ENCODE data around the gene AVPI1. TPM values are rescaled to one million over a fixed set of nuclear protein-coding genes. Genes with fewer than 3 reads are reported as not detected.
A peak's percentile ranks its signal among the peaks of the same experiment; 100 is the strongest.

AVPI1 gene
- total and polyA plus RNA-seq, 2 of the 13 experiments (the other 11 are each of a cell fraction or from before 2014, with no cell fraction given), result 39.8 to 61.2 TPM

- TF ChIP-seq, protein P1, sequence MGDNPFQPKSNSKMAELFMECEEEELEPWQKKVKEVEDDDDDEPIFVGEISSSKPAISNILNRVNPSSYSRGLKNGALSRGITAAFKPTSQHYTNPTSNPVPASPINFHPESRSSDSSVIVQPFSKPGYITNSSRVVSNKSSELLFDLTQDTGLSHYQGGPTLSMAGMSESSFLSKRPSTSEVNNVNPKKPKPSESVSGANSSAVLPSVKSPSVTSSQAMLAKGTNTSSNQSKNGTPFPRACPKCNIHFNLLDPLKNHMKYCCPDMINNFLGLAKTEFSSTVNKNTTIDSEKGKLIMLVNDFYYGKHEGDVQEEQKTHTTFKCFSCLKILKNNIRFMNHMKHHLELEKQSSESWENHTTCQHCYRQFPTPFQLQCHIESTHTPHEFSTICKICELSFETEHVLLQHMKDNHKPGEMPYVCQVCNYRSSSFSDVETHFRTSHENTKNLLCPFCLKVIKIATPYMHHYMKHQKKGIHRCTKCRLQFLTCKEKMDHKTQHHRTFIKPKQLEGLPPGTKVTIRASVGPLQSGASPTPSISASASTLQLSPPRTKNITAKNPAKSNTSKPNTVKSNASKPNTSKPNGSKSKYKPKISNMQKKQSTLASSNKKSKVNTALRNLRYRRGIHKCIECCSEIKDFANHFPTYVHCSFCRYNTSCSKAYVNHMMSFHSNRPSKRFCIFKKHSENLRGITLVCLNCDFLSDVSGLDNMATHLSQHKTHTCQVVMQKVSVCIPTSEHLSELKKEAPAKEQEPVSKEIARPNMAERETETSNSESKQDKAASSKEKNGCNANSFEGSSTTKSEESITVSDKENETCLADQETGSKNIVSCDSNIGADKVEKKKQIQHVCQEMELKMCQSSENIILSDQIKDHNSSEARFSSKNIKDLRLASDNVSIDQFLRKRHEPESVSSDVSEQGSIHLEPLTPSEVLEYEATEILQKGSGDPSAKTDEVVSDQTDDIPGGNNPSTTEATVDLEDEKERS (CRISPR knock-in tag; IDR thresholded peaks at IDR 0.05), result 0 out of 2 replicates have a peak, but pooled peaks have one; percentile 38
- TF ChIP-seq, protein P2, sequence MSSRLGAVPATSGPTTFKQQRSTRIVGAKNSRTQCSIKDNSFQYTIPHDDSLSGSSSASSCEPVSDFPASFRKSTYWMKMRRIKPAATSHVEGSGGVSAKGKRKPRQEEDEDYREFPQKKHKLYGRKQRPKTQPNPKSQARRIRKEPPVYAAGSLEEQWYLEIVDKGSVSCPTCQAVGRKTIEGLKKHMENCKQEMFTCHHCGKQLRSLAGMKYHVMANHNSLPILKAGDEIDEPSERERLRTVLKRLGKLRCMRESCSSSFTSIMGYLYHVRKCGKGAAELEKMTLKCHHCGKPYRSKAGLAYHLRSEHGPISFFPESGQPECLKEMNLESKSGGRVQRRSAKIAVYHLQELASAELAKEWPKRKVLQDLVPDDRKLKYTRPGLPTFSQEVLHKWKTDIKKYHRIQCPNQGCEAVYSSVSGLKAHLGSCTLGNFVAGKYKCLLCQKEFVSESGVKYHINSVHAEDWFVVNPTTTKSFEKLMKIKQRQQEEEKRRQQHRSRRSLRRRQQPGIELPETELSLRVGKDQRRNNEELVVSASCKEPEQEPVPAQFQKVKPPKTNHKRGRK (CRISPR knock-in tag; IDR thresholded peaks at IDR 0.05), result no peak
- TF ChIP-seq HMG20B (CRISPR knock-in tag; conservative IDR thresholded peaks at IDR 0.05) (no peak; the same call in 1 of the 2 replicates), HOXA5 (CRISPR knock-in tag; IDR thresholded peaks at IDR 0.05) (peak; percentile 79), ZFY (CRISPR knock-in tag; IDR thresholded peaks at IDR 0.05) (peak; percentile 90), TFE3 (CRISPR knock-in tag; IDR thresholded peaks at IDR 0.05) (peak; percentile 94), RBM39 (IDR thresholded peaks at IDR 0.05; ENCODE audit: low read depth, low read length, poor library complexity, severe bottlenecking) (peak; percentile 52), ZNF121 (CRISPR knock-in tag; IDR thresholded peaks at IDR 0.05) (peak; percentile 75), NFYB (CRISPR knock-in tag; IDR thresholded peaks at IDR 0.05) (peak; percentile 75), SIN3A (IDR thresholded peaks at IDR 0.05; ENCODE audit: borderline replicate concordance, low read depth, low read length) (peak; percentile 64; the same call in 1 of the 2 replicates), ZNF558 (CRISPR knock-in tag; IDR thresholded peaks at IDR 0.05; ENCODE audit: borderline replicate concordance) (no peak; the same call in 1 of the 2 replicates), PRMT3 (CRISPR knock-in tag; IDR thresholded peaks at IDR 0.05; ENCODE audit: borderline replicate concordance, low read depth) (peak; percentile 69; the same call in 1 of the 2 replicates), ZBTB39 (CRISPR knock-in tag; IDR thresholded peaks at IDR 0.05) (no peak; the same call in 1 of the 2 replicates), ZBTB7A (CRISPR knock-in tag; IDR thresholded peaks at IDR 0.05) (peak; percentile 88; the same call in 1 of the 2 replicates)
- TF ChIP-seq, protein P3, sequence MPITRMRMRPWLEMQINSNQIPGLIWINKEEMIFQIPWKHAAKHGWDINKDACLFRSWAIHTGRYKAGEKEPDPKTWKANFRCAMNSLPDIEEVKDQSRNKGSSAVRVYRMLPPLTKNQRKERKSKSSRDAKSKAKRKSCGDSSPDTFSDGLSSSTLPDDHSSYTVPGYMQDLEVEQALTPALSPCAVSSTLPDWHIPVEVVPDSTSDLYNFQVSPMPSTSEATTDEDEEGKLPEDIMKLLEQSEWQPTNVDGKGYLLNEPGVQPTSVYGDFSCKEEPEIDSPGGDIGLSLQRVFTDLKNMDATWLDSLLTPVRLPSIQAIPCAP (CRISPR knock-in tag; IDR thresholded peaks at IDR 0.05; ENCODE audit: low read depth), result no peak
- TF ChIP-seq, protein P4, sequence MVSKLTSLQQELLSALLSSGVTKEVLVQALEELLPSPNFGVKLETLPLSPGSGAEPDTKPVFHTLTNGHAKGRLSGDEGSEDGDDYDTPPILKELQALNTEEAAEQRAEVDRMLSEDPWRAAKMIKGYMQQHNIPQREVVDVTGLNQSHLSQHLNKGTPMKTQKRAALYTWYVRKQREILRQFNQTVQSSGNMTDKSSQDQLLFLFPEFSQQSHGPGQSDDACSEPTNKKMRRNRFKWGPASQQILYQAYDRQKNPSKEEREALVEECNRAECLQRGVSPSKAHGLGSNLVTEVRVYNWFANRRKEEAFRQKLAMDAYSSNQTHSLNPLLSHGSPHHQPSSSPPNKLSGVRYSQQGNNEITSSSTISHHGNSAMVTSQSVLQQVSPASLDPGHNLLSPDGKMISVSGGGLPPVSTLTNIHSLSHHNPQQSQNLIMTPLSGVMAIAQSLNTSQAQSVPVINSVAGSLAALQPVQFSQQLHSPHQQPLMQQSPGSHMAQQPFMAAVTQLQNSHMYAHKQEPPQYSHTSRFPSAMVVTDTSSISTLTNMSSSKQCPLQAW (CRISPR knock-in tag; IDR thresholded peaks at IDR 0.05), result peak; percentile 89
Observed at GRCh38 chr10:97686962-97687784, at the start of gene AVPI1 (continued).

All from HepG2 (cell line).